SK-N-SH treated with all-trans-retinoic acid at 6 μM for 48 hours (cell line): ENCODE measurements around the gene FRMD1.

Experiments
- ATAC-seq: fragments of 200-7000 bp; cut with Tn5 transposase; 3 replicates; pipeline ENCODE4 v1.9.1; 2020; ENCODE audit warnings: mild to moderate bottlenecking, moderate library complexity
- ARNTL ChIP-seq: fragments of 450-650 bp; formaldehyde crosslinking; IDR thresholded peaks from 2 replicates; pipeline ENCODE4 v1.5.0; 2020; ENCODE audit warnings: low read depth, mild to moderate bottlenecking, moderate library complexity, borderline replicate concordance
- BACH2 ChIP-seq: fragments of 250-450 bp; sonication (Bioruptor Pico); IDR thresholded peaks from 2 replicates; pipeline ENCODE4 v1.9.0; 2021; ENCODE audit warnings: mild to moderate bottlenecking, borderline replicate concordance
- CREB5 ChIP-seq: fragments of 250-450 bp; sonication (Bioruptor Pico); IDR thresholded peaks from 2 replicates; pipeline ENCODE4 v1.5.1; 2020; ENCODE audit warnings: low read depth, mild to moderate bottlenecking, moderate library complexity
- CSDC2 ChIP-seq: fragments of 250-450 bp; sonication (Bioruptor Pico); IDR thresholded peaks from 2 replicates; pipeline ENCODE4 v1.5.0; 2020; ENCODE audit warnings: mild to moderate bottlenecking, moderate library complexity
- CSRNP3 ChIP-seq: fragments of 250-450 bp; sonication (Bioruptor Pico); IDR thresholded peaks from 2 replicates; pipeline ENCODE4 v1.5.1; 2021; ENCODE audit warnings: mild to moderate bottlenecking, moderate library complexity
- ESRRG ChIP-seq: fragments of 250-450 bp; sonication (Bioruptor Pico); IDR thresholded peaks from 2 replicates; pipeline ENCODE4 v1.6.1; 2021; ENCODE audit warnings: mild to moderate bottlenecking
- GLIS3 ChIP-seq: fragments of 250-450 bp; sonication (Bioruptor Pico); IDR thresholded peaks from 2 replicates; pipeline ENCODE4 v1.5.0; 2020; ENCODE audit warnings: mild to moderate bottlenecking, moderate library complexity
- ISL1 ChIP-seq: fragments of 250-450 bp; sonication (Bioruptor Pico); IDR thresholded peaks from 2 replicates; pipeline ENCODE4 v2.1.2; 2022; ENCODE audit warnings: mild to moderate bottlenecking, moderate library complexity
- OSR1 ChIP-seq: fragments of 250-450 bp; sonication (Bioruptor Pico); IDR thresholded peaks from 2 replicates; pipeline ENCODE4 v1.8.0; 2022; ENCODE audit warnings: moderate library complexity, mild to moderate bottlenecking, inconsistent platforms
- PATZ1 ChIP-seq: fragments of 250-450 bp; sonication (Bioruptor Pico); IDR thresholded peaks from 2 replicates; pipeline ENCODE4 v1.8.0; 2020; ENCODE audit warnings: mild to moderate bottlenecking, moderate library complexity, borderline replicate concordance
- POU6F1 ChIP-seq: fragments of 250-450 bp; sonication (Bioruptor Pico); IDR thresholded peaks from 2 replicates; pipeline ENCODE4 v1.8.0; 2021; ENCODE audit warnings: low read depth, mild to moderate bottlenecking, moderate library complexity, borderline replicate concordance
- PPARA ChIP-seq: fragments of 250-450 bp; sonication (Bioruptor Pico); IDR thresholded peaks from 2 replicates; pipeline ENCODE4 v1.5.0; 2020; ENCODE audit warnings: mild to moderate bottlenecking, borderline replicate concordance
- RARB ChIP-seq: fragments of 250-450 bp; sonication (Bioruptor Pico); IDR thresholded peaks from 2 replicates; pipeline ENCODE4 v1.8.0; 2021; ENCODE audit warnings: mild to moderate bottlenecking, moderate library complexity
- SNAI2 ChIP-seq: fragments of 250-450 bp; sonication (Bioruptor Pico); IDR thresholded peaks from 2 replicates; pipeline ENCODE4 v1.5.0; 2020; ENCODE audit warnings: mild to moderate bottlenecking, moderate library complexity
- TCF4 ChIP-seq: fragments of 250-450 bp; sonication (Bioruptor Pico); IDR thresholded peaks from 2 replicates; pipeline ENCODE4 v1.8.0; 2021; ENCODE audit warnings: mild to moderate bottlenecking, moderate library complexity, borderline replicate concordance
- TOX ChIP-seq: fragments of 250-450 bp; sonication (Bioruptor Pico); IDR thresholded peaks from 2 replicates; pipeline ENCODE4 v1.8.0; 2021; ENCODE audit warnings: mild to moderate bottlenecking, moderate library complexity, borderline replicate concordance
- ZC3H10 ChIP-seq: fragments of 250-450 bp; sonication (Bioruptor Pico); IDR thresholded peaks from 2 replicates; pipeline ENCODE4 v1.5.1; 2021; ENCODE audit warnings: mild to moderate bottlenecking, moderate library complexity
- ZFP3 ChIP-seq: fragments of 250-450 bp; sonication (Bioruptor Pico); IDR thresholded peaks from 2 replicates; pipeline ENCODE4 v1.5.0; 2020; ENCODE audit warnings: mild to moderate bottlenecking, moderate library complexity
- ZFP30 ChIP-seq: fragments of 450-650 bp; formaldehyde crosslinking; IDR thresholded peaks from 2 replicates; pipeline ENCODE4 v1.5.0; 2022; ENCODE audit warnings: mild to moderate bottlenecking, moderate library complexity
- ZNF565 ChIP-seq: fragments of 450-650 bp; formaldehyde crosslinking; conservative IDR thresholded peaks from 2 replicates; pipeline ENCODE4 v1.5.0; 2020; ENCODE audit warnings: low read depth, mild to moderate bottlenecking, moderate library complexity
- ZNF70 ChIP-seq: fragments of 450-650 bp; formaldehyde crosslinking; IDR thresholded peaks from 2 replicates; pipeline ENCODE4 v1.5.0; 2020; ENCODE audit warnings: mild to moderate bottlenecking, moderate library complexity
- ZNF8 ChIP-seq: fragments of 450-650 bp; formaldehyde crosslinking; IDR thresholded peaks from 2 replicates; pipeline ENCODE4 v1.5.0; 2020; ENCODE audit warnings: mild to moderate bottlenecking, moderate library complexity
- TF ChIP-seq, protein P1 (sequence below): fragments of 250-450 bp; sonication (Bioruptor Pico); IDR thresholded peaks from 2 replicates; pipeline ENCODE4 v1.5.0; 2020; ENCODE audit warnings: mild to moderate bottlenecking, moderate library complexity

FRMD1 gene

DNA sequence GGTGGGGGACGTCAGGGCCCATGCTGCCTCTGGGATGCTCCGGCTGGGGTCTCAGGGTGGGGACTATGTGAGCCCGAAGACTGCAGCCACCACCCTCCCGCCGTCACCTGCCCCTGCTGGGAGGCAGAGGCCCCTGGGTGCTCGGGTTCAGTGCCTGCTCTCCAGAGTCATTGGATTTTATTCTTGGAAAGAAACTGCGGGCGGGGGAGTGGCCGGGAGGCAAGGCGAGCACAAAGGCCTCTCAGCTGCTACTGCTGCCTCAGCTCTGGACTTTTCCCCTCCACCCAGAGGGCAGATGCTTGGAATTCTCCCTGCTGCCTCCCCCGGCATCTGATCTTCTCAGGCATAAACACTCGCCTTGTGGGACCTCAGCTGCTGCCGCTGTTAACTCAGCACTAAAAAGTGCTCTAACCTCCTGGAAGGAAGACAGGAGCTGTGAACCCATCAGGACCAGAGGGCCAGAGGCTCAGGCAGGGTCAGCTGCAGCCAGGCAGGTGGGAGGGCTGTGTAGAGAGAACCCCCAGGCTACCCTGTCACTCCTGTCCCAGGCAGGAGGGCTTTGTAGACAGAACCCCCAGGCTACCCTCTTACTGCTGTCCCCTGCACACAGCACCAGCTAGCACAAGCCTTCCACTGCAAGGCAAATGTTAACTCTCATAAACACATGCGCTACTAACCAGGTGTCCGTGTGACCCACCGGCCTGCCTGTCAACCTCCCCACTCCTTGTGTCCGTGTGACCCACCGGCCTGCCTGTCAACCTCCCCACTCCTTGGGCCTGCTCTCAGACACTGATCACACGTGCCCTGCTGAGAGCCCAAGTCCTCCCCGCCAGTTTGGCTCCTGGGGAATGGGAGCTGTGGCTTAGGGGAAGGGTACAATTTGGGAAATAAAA lies 9.4 kb upstream of the FRMD1 start:
- no peak for ATAC-seq
- no peak for TF ChIP-seq GLIS3 (CRISPR knock-in tag)
- TF ChIP-seq, all 23 proteins: peak for 0

- no peak for ATAC-seq
- no peak for TF ChIP-seq ZFP30 (CRISPR knock-in tag)
- no peak for TF ChIP-seq PATZ1 (CRISPR knock-in tag)
- TF ChIP-seq GLIS3 (CRISPR knock-in tag) = no peak
- TF ChIP-seq OSR1 (CRISPR knock-in tag) = no peak
- TF ChIP-seq CSDC2 (CRISPR knock-in tag) = no peak
- no peak for TF ChIP-seq SNAI2 (CRISPR knock-in tag)
- TF ChIP-seq, protein P1, sequence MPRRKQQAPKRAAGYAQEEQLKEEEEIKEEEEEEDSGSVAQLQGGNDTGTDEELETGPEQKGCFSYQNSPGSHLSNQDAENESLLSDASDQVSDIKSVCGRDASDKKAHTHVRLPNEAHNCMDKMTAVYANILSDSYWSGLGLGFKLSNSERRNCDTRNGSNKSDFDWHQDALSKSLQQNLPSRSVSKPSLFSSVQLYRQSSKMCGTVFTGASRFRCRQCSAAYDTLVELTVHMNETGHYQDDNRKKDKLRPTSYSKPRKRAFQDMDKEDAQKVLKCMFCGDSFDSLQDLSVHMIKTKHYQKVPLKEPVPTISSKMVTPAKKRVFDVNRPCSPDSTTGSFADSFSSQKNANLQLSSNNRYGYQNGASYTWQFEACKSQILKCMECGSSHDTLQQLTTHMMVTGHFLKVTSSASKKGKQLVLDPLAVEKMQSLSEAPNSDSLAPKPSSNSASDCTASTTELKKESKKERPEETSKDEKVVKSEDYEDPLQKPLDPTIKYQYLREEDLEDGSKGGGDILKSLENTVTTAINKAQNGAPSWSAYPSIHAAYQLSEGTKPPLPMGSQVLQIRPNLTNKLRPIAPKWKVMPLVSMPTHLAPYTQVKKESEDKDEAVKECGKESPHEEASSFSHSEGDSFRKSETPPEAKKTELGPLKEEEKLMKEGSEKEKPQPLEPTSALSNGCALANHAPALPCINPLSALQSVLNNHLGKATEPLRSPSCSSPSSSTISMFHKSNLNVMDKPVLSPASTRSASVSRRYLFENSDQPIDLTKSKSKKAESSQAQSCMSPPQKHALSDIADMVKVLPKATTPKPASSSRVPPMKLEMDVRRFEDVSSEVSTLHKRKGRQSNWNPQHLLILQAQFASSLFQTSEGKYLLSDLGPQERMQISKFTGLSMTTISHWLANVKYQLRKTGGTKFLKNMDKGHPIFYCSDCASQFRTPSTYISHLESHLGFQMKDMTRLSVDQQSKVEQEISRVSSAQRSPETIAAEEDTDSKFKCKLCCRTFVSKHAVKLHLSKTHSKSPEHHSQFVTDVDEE (CRISPR knock-in tag) = no peak
- TF ChIP-seq ZFP3 (CRISPR knock-in tag) = no peak
- TF ChIP-seq TOX (CRISPR knock-in tag) = no peak
- no peak for TF ChIP-seq ZNF565
- TF ChIP-seq ESRRG (CRISPR knock-in tag) = no peak
- TF ChIP-seq RARB (CRISPR knock-in tag) = no peak
- no peak for TF ChIP-seq TCF4 (CRISPR knock-in tag)
- no peak for TF ChIP-seq ZC3H10 (CRISPR knock-in tag)
- TF ChIP-seq ARNTL (CRISPR knock-in tag) = no peak
- TF ChIP-seq BACH2 (CRISPR knock-in tag) = no peak
- no peak for TF ChIP-seq CSRNP3 (CRISPR knock-in tag)
- TF ChIP-seq ZNF8 = no peak
- TF ChIP-seq POU6F1 (CRISPR knock-in tag) = no peak
- no peak for TF ChIP-seq PPARA (CRISPR knock-in tag)
Measured at GRCh38 chr6:168087436-168088160, 8.6 kb upstream of the FRMD1 start.

- no peak for ATAC-seq
- TF ChIP-seq SNAI2 (CRISPR knock-in tag) = no peak
- no peak for TF ChIP-seq OSR1 (CRISPR knock-in tag)
- TF ChIP-seq ARNTL (CRISPR knock-in tag) = no peak
- TF ChIP-seq ISL1 (CRISPR knock-in tag) = no peak
- TF ChIP-seq CREB5 (CRISPR knock-in tag) = no peak
- no peak for TF ChIP-seq RARB (CRISPR knock-in tag)
- no peak for TF ChIP-seq ZFP30 (CRISPR knock-in tag)
- no peak for TF ChIP-seq BACH2 (CRISPR knock-in tag)
- no peak for TF ChIP-seq CSRNP3 (CRISPR knock-in tag)
- no peak for TF ChIP-seq ZNF70 (CRISPR knock-in tag)
- TF ChIP-seq ZNF8 = no peak
- no peak for TF ChIP-seq PPARA (CRISPR knock-in tag)
- no peak for TF ChIP-seq ESRRG (CRISPR knock-in tag)
- TF ChIP-seq ZNF565 = no peak
- no peak for TF ChIP-seq TOX (CRISPR knock-in tag)
- TF ChIP-seq, all 23 proteins: peak for 0
Measured at GRCh38 chr6:168086616-168087015, 7.6 kb upstream of the FRMD1 start.
